Testis (tissue), 2 donors: Measurements from ENCODE around the gene PAPPA.

ENCODE experiments used
- CTCF ChIP-seq, 3 experiments: fragments of 450-650 bp in 2 of 3; fragments of 200-600 bp in 1 of 3; sonication (generic) in 1 of 3; IDR thresholded peaks; one replicate each; pipeline ENCODE4 v1.5.1; 2016 to 2019; ENCODE audit warnings: antibody characterized with exemption in 3 of 3, mild to moderate bottlenecking in 2 of 3, moderate library complexity in 1 of 3
- POLR2A ChIP-seq: fragments of 450-650 bp; IDR thresholded peaks from one replicate; pipeline ENCODE4 v1.6.1; 2017; ENCODE audit warnings: antibody characterized with exemption, mild to moderate bottlenecking, moderate library complexity

- TF ChIP-seq CTCF (IDR thresholded peaks at IDR 0.05): no peak
- TF ChIP-seq POLR2A: no peak
These were observed 44.8 kb downstream of the PAPPA start for GRCh38 chr9:116198344-116198743.
